Limb (tissue), 2 donors: Measurements from ENCODE around the gene DEPDC5.
"Not testable (repeated sequence)": the region's sequence is repeated elsewhere in the genome, so short reads cannot be mapped to it uniquely, and the experiment has no call there.

Experiments
- DNase-seq, 2 donors: peaks; one replicate each; pipeline ENCODE4 v3.0.0-alpha.2; 2016; ENCODE audit errors: extremely low spot score in 2 of 2

DEPDC5 gene

GRCh38 chr22:31749636-31750364 is 4.0 kb upstream of the DEPDC5 start, which contains the start of gene PRR14L:
Gene PRR14L, minus strand, starts transcription at chr22:31750132. Its CDS starts 11,272 bp downstream, at chr22:31738860.
- peak; percentile 96 to 100 for DNase-seq

DNA sequence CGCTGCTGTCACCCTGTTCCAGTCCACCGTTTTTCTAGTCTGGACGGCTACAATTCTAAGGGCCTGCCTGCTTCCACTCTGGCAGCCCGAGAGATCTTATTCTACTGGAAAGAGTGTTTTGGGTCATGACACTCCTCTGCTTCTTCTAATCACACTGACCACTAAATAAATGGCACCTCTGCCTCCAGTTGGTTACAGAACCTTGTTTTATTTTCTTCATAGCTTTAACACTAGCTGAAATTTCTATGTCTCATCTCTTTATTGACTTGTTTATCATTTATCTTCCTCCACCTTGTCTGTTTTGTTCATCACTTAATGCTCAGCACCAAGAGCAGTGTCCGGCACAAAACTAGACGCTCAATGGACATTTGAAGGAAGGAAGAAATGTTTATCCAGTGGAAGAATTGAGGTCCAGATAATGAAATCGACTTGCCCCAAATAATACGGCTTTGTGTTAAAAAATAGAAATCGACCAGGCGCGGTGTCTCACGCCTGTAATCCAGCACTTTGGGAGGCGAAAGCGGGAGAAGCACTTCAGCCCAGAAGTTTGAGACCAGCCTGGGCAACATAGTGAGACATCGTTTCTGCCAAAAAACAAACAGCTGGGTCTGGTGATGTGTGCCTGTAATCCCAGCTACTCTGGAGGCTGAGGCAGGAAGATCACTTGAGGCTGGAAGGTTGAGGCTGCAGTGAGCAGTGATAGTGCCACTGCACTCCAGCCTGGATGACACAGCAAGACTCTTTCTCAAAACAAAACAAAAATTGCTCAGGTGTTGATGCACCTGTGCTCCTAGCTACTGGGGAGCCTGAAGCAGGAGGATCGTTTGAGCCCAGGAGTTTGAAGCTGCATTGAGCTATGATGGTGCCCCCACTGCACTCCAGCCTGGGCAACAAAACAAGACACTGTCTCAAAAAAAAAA is 3.2 kb upstream of the DEPDC5 start:
- no peak for DNase-seq

GRCh38 chr22:31752096-31752847 is 1.5 kb upstream of the DEPDC5 start:
- no peak for DNase-seq

DNA sequence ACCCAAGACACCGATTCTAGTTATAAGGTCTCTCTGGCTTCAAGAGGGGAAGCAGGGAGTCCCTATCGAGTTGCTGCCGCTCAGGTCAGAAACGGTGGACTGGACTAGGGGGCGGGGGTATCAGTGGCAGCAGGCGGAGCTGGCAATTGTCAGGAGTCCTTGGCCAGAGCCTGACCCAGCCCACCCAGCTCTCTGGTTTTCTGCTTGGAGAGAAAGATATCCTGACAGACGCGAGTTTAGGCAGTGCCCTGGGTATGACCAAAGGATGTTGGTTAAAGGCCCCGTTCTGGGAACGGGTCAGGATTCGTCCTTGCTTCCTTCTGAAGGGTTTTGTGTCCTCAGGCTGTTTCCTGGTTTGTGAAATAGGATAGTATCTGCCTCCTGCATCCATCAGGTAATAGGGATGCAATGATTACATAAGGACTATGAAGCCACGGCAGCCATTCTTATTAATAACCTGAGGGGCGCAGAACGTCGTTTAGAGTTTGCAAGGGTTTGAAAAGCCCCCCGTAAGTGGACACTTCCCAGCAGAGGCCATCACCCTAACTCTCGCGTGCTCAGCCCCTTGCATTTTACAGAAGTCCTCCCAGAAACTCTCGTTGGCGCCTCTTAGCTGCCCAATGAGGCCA is 700 bp upstream of the DEPDC5 start:
- DNase-seq, result peak; percentile 30 to 55

GRCh38 chr22:31754813-31755212 is 994 bp downstream of the DEPDC5 start:
- no peak for DNase-seq

GRCh38 chr22:31757265-31757664 is 3.4 kb downstream of the DEPDC5 start:
- DNase-seq, result no peak

DNA sequence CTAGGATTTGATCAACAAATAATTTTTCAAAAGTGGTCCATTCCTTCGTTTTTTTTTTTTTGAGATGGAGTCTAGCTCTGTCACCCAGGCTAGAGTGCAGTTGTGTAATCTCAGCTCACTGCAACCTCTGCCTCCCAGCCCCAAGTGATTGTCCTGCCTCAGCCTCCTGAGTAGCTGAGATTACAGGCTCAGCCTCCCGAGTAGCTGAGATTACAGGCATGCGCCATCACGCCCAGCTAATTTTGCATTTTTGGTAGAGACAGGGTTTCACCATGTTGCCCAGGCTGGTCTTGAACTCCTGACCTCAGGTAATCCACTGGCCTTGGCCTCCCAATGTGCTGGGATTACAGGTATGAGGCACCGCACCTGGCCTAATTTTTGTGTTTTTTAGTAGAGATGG is 5.0 kb downstream of the DEPDC5 start:
- DNase-seq, result not testable (repeated sequence)

DNA sequence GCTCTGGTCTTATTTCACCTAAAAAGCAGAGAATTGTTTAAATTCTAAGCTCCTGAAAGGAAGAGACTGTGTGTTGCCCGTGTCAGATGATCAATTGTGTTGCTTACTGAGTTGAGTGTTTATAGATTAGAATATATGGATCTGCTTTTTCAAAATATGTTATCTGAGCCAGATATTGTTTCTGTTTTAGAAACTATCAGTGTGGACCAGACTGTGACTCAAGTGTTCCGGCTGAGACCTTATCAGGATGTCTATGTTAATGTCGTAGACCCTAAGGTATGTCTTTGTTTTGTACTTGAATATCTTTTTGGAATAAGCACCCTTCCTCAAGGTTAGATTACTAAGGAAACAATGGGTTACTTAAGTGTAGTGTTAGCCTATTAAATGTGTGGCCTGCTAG is 11.0 kb downstream of the DEPDC5 start:
- no peak for DNase-seq

DNA sequence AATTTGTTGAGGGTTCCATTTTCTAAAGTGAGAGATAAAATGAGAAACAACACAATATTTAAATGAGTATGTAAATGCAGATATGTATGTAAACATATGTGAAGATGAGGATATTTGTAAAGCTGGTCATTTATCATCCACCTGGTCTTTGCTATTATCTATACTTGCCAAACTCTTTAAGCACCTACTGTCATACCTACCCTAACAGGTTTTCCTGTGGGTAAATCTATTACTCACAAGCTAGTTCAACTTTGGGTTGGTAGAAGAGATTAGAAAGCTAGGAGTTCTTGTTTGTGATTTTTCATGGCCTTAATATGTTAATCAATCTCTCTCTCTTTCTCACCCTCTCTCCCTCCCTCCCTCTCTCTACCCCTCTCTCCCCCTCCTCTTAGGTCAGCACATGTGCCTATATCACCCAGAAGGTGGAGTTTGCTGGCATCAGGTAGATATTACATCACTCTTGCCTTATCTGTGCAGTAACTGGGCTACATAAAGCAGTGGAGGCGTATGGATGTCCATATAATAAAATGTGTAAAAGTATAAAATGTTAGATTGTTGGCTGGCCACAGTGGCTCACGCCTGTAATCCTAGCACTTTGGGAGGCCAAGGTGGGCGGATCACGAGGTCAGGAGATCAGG is 14.7 kb downstream of the DEPDC5 start:
- no peak for DNase-seq

- no peak for DNase-seq
Measured at GRCh38 chr22:31773416-31773815, 19.6 kb downstream of the DEPDC5 start.

DNA sequence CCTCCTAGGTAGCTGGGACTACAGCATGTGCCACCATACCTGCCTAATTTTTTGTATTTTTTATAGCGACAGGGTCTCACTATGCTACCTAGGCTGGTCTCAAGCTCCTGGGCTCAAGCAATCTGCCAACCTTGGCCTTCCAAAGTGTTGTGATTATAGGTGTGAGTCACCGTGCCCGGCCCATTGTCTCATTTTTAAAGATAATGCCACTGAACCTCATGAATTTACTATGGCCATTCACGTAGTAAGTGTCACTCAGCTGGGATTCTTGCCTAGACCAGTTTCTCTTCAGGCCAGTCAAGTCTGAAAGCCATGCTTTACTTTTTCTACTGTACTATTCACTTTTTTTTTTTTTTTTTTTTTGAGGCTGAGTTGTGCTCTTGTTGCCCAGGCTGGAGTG is 22.4 kb downstream of the DEPDC5 start:
- no peak for DNase-seq

DNA sequence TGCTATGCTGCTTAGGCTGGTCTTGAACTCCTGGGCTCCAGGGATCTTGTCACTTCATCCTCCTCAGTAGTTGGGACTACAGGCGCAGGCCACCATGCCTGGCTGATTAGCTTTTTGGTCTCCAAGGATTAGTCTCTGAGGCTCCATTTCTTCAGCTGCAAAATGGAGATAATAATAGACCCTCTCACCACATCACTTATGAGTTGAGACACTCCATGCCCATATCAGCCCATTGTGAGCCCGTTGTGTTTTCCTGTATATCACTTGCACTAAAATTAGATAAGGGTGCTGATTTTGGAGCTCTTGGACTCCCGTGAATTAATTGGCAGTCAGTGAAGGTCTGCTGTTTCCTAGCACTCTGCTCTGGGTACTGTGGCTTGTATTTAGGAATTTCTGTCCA is 36.0 kb downstream of the DEPDC5 start:
- DNase-seq, result no peak

DNA sequence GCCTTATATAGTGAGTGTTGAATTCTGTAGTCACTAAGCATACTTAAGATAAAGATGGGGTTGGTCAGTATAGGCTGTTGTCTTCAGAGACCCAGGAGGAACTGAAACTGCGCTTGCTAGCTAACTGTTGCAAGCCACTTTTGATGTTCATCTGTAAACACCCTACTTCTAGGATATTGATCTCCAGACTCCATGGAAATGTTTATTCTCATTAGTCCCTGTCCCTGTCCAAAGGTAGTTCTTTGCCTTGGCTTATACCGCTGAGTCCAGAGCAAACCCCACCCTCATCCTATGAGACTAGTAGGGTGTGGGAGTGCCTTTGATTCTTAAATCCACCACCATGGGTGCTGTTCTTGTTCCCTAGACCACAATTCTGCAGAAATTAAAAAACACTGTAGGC is 36.4 kb downstream of the DEPDC5 start:
- no peak for DNase-seq

DNA sequence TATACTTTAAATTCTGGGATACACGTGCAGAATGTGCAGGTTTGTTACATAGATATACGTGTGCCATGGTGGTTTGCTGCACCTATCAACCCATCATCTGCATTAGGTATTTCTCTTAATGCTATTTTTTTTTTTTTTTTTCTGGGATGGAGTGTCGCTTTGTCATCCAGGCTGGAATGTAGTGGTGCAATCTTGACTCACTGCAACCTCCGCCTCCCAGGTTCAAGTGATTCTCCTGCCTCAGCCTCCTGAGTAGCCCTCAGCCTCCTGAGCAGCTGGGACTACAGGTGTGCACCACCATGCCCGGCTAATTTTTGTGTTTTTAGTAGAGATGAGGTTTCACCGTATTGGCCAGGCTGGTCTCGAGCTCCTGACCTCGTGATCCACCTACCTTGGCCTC is 45.5 kb downstream of the DEPDC5 start:
- DNase-seq, result not testable (repeated sequence)

- DNase-seq, result no peak
Measured at GRCh38 chr22:31800065-31800464, 46.2 kb downstream of the DEPDC5 start.

DNA sequence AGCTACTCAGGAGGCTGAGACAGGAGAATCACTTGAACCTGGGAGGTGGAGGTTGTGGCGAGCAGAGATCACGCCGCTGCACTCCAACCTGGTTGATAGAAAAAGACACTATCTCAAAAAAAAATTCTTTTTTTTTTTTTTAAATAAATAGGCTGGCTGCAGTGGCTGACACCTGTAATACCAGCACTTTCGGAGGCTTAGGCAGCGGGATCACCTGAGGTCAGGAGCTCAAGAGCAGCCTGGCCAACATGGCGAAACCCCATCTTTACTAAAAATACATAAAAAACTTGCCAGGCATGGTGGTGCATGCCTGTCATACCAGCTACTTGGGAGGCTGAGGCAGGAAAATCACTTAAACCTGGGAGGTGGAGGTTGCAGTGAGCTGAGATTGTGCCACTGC is 47.0 kb downstream of the DEPDC5 start:
- not testable (repeated sequence) for DNase-seq

DNA sequence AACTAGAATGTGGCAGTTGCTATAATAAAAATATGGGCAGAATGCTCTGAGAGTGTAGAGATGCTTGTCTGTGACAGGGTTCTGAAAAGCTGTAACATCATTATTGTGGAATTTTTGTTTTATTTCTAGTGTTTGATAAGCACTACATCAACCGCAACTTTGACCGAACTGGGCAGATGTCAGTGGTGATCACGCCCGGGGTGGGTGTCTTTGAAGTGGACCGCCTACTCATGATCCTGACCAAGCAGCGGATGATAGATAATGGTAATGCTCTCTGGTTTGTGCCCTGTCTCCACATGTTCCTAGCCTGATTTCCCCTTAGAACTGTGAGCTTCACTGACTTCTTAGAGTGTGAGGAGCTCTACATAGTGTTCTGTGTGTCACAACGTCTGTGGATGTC is 48.8 kb downstream of the DEPDC5 start:
- no peak for DNase-seq

GRCh38 chr22:31806751-31807150 is 52.9 kb downstream of the DEPDC5 start:
- no peak for DNase-seq

- DNase-seq, result no peak
Measured at GRCh38 chr22:31812977-31813605, 59.3 kb downstream of the DEPDC5 start.

DNA sequence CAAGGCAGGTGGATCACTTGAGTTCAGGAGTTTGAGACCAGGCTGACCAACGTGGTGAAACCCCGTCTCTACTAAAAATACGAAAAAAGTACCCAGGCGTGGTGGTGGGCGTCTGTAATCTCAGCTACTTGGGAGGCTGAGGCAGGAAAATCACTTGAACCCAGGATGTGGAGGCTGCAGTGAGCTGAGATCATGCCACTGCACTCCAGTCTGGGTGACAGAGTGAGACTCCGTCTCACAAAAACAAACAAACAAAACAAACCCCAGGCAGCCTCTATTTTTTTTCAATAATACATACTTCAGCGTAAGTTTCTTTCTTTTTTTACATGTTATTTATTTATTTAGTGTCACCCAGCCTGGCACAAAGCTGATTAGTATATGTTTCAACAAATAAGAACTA is 60.1 kb downstream of the DEPDC5 start:
- not testable (repeated sequence) for DNase-seq
